Measurements from ENCODE around the gene PAK1. TPM values are rescaled to one million over a fixed set of nuclear protein-coding genes. Genes with fewer than 3 reads are reported as not detected.

Gene PAK1
- total RNA-seq, 1 donor from 2014 or later = 58.3 TPM

DNA sequence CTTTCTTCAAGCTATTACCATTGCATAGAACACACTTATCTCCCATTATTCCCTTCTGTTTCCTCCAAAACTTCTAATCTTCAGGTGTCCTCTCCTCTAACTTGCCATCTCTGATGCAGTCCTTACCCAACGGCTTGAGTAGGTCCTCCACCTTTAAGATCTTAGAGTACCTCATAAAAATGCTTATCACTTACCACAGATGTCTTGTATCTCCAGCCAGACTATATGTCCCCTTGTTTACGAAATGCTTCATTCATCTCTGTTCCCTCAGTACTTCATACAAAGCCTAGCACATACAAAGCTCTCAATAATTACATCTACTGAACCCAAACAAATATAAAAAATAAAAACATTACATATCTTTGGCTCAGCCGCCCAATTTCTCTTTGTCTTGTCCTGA is 49.2 kb downstream of the PAK1 start:
- H3K4me3 Mint-ChIP-seq (ENCODE audit: unreplicated experiment) = no peak overlapping the region
- H3K27ac Mint-ChIP-seq (ENCODE audit: unreplicated experiment) = no peak overlapping the region
- H3K9me3 Mint-ChIP-seq (ENCODE audit: unreplicated experiment) = no peaks in the 10 kb centered on the region
- no peaks in the 10 kb centered on the region for H3K36me3 Mint-ChIP-seq (ENCODE audit: low read depth, unreplicated experiment)
- H3K4me1 Mint-ChIP-seq (ENCODE audit: unreplicated experiment) = peaks cover 10% of the 10 kb centered on the region
- DNase-seq (ENCODE audit: low spot score) = no peak
- peaks cover 1% of the 10 kb centered on the region for H3K27me3 Mint-ChIP-seq (ENCODE audit: unreplicated experiment)
- TF ChIP-seq, protein P1, sequence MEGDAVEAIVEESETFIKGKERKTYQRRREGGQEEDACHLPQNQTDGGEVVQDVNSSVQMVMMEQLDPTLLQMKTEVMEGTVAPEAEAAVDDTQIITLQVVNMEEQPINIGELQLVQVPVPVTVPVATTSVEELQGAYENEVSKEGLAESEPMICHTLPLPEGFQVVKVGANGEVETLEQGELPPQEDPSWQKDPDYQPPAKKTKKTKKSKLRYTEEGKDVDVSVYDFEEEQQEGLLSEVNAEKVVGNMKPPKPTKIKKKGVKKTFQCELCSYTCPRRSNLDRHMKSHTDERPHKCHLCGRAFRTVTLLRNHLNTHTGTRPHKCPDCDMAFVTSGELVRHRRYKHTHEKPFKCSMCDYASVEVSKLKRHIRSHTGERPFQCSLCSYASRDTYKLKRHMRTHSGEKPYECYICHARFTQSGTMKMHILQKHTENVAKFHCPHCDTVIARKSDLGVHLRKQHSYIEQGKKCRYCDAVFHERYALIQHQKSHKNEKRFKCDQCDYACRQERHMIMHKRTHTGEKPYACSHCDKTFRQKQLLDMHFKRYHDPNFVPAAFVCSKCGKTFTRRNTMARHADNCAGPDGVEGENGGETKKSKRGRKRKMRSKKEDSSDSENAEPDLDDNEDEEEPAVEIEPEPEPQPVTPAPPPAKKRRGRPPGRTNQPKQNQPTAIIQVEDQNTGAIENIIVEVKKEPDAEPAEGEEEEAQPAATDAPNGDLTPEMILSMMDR (IDR thresholded peaks at IDR 0.05; ENCODE audit: unreplicated experiment) = no peak

DNA sequence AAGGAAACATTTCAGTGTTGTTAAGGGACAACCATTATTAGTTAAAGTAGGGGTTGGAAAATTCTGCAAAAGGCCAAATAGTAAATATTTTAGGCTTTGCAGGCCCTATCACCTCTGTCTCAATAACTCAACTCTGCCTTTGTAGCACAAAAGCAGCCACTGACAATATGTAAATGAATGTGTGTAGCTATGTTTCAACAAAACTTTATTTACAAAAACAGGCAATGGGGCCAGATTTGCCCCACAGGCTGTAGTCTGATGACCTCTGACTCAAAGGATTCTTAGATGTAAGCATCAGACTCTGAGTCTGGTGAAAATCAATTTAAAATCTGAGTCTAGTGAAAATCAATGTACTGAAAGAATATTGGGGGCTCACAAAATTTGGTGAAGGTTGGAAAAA is 50.3 kb downstream of the PAK1 start:
- H3K4me3 Mint-ChIP-seq (ENCODE audit: unreplicated experiment) = no peak overlapping the region
- H3K36me3 Mint-ChIP-seq (ENCODE audit: low read depth, unreplicated experiment) = no peaks in the 10 kb centered on the region
- H3K27ac Mint-ChIP-seq (ENCODE audit: unreplicated experiment) = no peak overlapping the region
- TF ChIP-seq, protein P1 (IDR thresholded peaks at IDR 0.05; ENCODE audit: unreplicated experiment) = no peak
- no peak for DNase-seq (ENCODE audit: low spot score)
- H3K4me1 Mint-ChIP-seq (ENCODE audit: unreplicated experiment) = peaks cover 12% of the 10 kb centered on the region
- no peaks in the 10 kb centered on the region for H3K9me3 Mint-ChIP-seq (ENCODE audit: unreplicated experiment)
- peaks cover 1% of the 10 kb centered on the region for H3K27me3 Mint-ChIP-seq (ENCODE audit: unreplicated experiment)

DNA sequence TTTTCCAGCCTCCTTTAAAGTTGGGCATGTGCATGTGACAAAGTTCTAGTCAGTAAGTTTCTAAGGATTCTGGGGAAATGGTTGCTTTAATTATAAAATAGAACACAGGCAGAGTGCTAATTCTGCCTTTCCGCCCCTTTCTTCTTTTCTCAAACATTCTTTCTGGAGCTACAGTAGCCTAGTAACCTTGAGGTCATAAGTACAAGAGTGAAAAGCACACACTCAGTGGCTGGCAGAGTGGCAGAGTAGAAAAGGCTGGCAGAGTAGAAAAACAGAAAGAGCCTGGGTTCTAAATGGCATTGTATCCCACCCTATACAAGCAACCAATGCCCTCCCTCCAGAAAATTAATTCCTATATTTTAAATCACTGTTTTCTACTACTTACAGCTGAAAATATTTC is 51.2 kb downstream of the PAK1 start:
- peaks cover 10% of the 10 kb centered on the region for H3K4me1 Mint-ChIP-seq (ENCODE audit: unreplicated experiment)
- TF ChIP-seq, protein P1 (IDR thresholded peaks at IDR 0.05; ENCODE audit: unreplicated experiment) = no peak
- H3K4me3 Mint-ChIP-seq (ENCODE audit: unreplicated experiment) = no peak overlapping the region
- H3K36me3 Mint-ChIP-seq (ENCODE audit: low read depth, unreplicated experiment) = no peaks in the 10 kb centered on the region
- H3K9me3 Mint-ChIP-seq (ENCODE audit: unreplicated experiment) = no peaks in the 10 kb centered on the region
- no peak for DNase-seq (ENCODE audit: low spot score)
- H3K27me3 Mint-ChIP-seq (ENCODE audit: unreplicated experiment) = peaks cover 1% of the 10 kb centered on the region
- no peak overlapping the region for H3K27ac Mint-ChIP-seq (ENCODE audit: unreplicated experiment)

DNA sequence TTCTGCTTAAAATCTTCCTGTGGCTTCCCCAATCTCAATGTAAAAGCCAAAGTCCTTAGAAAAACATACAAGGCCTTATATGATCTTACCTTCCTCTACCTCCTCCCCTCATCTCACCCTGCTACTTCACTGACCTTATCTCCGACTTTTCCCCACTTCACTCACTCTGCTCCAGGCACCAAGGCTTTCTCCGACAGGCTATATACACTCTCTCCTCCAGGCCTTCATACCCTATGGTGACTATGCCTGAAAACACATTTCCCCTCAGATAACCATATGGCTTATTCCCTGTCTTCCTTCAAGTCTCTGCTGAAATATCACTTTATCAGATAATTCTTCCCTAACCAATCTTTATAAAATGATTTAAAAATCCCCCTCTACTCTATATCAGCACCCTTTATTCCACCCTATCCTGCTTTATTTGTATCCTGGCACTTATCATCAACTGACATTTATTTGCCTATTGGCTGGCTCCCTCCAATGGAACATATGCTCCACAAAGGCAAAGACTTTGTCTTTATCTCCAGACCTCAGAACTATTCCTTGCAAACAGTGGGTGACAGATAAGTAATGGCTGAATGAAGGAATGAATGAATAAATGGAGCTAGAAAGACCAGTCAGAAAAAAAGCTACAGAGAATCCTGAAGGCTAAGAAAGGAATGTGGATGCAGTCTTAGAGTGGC is 52.7 kb downstream of the PAK1 start:
- no peak for DNase-seq (ENCODE audit: low spot score)
- TF ChIP-seq, protein P1 (IDR thresholded peaks at IDR 0.05; ENCODE audit: unreplicated experiment) = no peak
- H3K36me3 Mint-ChIP-seq (ENCODE audit: low read depth, unreplicated experiment) = no peaks in the 10 kb centered on the region
- peaks cover 3% of the 10 kb centered on the region for H3K4me1 Mint-ChIP-seq (ENCODE audit: unreplicated experiment)
- H3K9me3 Mint-ChIP-seq (ENCODE audit: unreplicated experiment) = no peaks in the 10 kb centered on the region
- peaks cover 1% of the 10 kb centered on the region for H3K27me3 Mint-ChIP-seq (ENCODE audit: unreplicated experiment)
- H3K27ac Mint-ChIP-seq (ENCODE audit: unreplicated experiment) = no peak overlapping the region
- no peak overlapping the region for H3K4me3 Mint-ChIP-seq (ENCODE audit: unreplicated experiment)

DNA sequence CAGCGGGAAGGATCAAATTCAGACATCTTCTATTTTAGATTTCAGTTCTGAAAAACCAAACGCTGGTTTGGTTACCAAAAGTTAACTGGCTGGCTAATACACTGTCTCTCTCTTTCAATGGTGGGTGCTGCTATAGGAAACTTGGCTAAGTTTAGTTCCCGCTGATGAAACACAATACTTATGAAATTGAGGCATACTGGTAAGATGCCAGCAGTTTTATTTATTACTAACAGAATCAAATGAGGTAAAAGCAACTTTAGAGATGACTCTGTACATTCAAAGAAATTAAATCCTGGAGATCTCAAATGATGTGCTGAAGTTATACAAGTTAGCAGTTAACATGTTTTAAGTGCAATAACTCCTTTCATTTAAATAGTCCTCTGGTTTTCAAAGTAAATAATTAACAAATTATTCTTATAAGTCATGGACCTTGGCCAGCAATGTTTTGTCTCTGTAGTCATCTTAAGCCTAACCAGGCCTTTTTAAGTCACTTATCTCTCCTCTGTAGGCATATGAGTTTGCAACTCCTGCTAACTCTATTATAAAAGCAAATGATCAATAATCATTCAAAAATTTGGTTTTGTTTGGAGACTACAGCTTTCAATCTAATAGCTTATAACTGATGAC is 54.8 kb downstream of the PAK1 start:
- no peaks in the 10 kb centered on the region for H3K9me3 Mint-ChIP-seq (ENCODE audit: unreplicated experiment)
- no peak overlapping the region for H3K4me3 Mint-ChIP-seq (ENCODE audit: unreplicated experiment)
- DNase-seq (ENCODE audit: low spot score) = no peak
- H3K27me3 Mint-ChIP-seq (ENCODE audit: unreplicated experiment) = peaks cover 1% of the 10 kb centered on the region
- no peak overlapping the region for H3K27ac Mint-ChIP-seq (ENCODE audit: unreplicated experiment)
- peaks cover 3% of the 10 kb centered on the region for H3K4me1 Mint-ChIP-seq (ENCODE audit: unreplicated experiment)
- TF ChIP-seq, protein P1 (IDR thresholded peaks at IDR 0.05; ENCODE audit: unreplicated experiment) = no peak
- H3K36me3 Mint-ChIP-seq (ENCODE audit: low read depth, unreplicated experiment) = no peaks in the 10 kb centered on the region
